ENCODE data around the gene CCDC88C.

CCDC88C gene

GRCh38 chr14:91366749-91367148 lies 50.9 kb downstream of the CCDC88C start:
- DNase-seq (ENCODE audit: low spot score): no peak

- no peak for DNase-seq (ENCODE audit: low spot score)
These were observed 52.1 kb downstream of the CCDC88C start for GRCh38 chr14:91365552-91365951.

GRCh38 chr14:91364524-91365270 lies 52.9 kb downstream of the CCDC88C start:
- DNase-seq (ENCODE audit: low spot score): no peak

GRCh38 chr14:91363776-91364523 lies 53.7 kb downstream of the CCDC88C start:
- peak; percentile 39 for DNase-seq (ENCODE audit: low spot score)

GRCh38 chr14:91361233-91361811 lies 56.3 kb downstream of the CCDC88C start:
- no peak for DNase-seq (ENCODE audit: low spot score)

- DNase-seq (ENCODE audit: low spot score): no peak
These were observed 57.0 kb downstream of the CCDC88C start for GRCh38 chr14:91360490-91361232.

- no peak for DNase-seq (ENCODE audit: low spot score)
These were observed 58.9 kb downstream of the CCDC88C start for GRCh38 chr14:91358654-91359220.

GRCh38 chr14:91358025-91358319 lies 59.6 kb downstream of the CCDC88C start:
- no peak for DNase-seq (ENCODE audit: low spot score)

GRCh38 chr14:91357272-91358024 lies 60.2 kb downstream of the CCDC88C start:
- DNase-seq (ENCODE audit: low spot score): no peak

GRCh38 chr14:91356181-91356763 lies 61.3 kb downstream of the CCDC88C start:
- DNase-seq (ENCODE audit: low spot score): no peak

GRCh38 chr14:91354979-91355685 lies 62.5 kb downstream of the CCDC88C start:
- DNase-seq (ENCODE audit: low spot score): no peak

GRCh38 chr14:91354221-91354916 lies 63.3 kb downstream of the CCDC88C start:
- no peak for DNase-seq (ENCODE audit: low spot score)

- DNase-seq (ENCODE audit: low spot score): no peak
These were observed 64.6 kb downstream of the CCDC88C start for GRCh38 chr14:91352728-91353692.

GRCh38 chr14:91352053-91352452 lies 65.6 kb downstream of the CCDC88C start:
- DNase-seq (ENCODE audit: low spot score): no peak

GRCh38 chr14:91351512-91351862 lies 66.1 kb downstream of the CCDC88C start:
- DNase-seq (ENCODE audit: low spot score): no peak

- no peak for DNase-seq (ENCODE audit: low spot score)
These were observed 66.7 kb downstream of the CCDC88C start for GRCh38 chr14:91350813-91351511.

- no peak for DNase-seq (ENCODE audit: low spot score)
These were observed 67.2 kb downstream of the CCDC88C start for GRCh38 chr14:91350483-91350812.

GRCh38 chr14:91349481-91350074 lies 68.0 kb downstream of the CCDC88C start:
- DNase-seq (ENCODE audit: low spot score): no peak

Measured in Ammon's horn (tissue), 1 donor.